Adrenal gland (tissue), 12 donors: ENCODE data around the gene RAB14. TPM values are rescaled to one million over a fixed set of nuclear protein-coding genes. Genes with fewer than 3 reads are reported as not detected.
A peak's percentile ranks its signal among the peaks of the same experiment; 100 is the strongest.

Experiments used
- DNase-seq, 7 donors: peaks; one replicate each; pipeline ENCODE4 v3.0.0-alpha.2; 2019 to 2020
- H3K27ac ChIP-seq, 5 donors: fragments of 200-600 bp; sonication (generic) in 4 of 5; 1 replicate in 3 of 5; 2 replicates in 2 of 5; pipeline versions ENCODE4 v1.5.1 to v1.8.0; 2016 to 2020; ENCODE audit warnings: mild to moderate bottlenecking in 1 of 5
- H3K27me3 ChIP-seq: fragments of 200-600 bp; 2 replicates; pipeline ENCODE4 v1.8.0; 2021
- H3K36me3 ChIP-seq, 2 donors: fragments of 200-600 bp; replicated peaks in 1 of 2; 1 replicate in 1 of 2; 2 replicates in 1 of 2; pipeline versions ENCODE4 v1.5.1 to v1.8.0; 2018 to 2022
- H3K4me1 ChIP-seq, 2 donors: fragments of 200-600 bp; replicated peaks in 1 of 2; 1 replicate in 1 of 2; 2 replicates in 1 of 2; pipeline versions ENCODE4 v1.5.1 to v1.8.0; 2018 to 2021
- H3K4me3 ChIP-seq, 4 donors: fragments of 200-600 bp; sonication (generic) in 3 of 4; one replicate each; pipeline ENCODE4 v1.5.1; 2016 to 2018
- H3K9me3 ChIP-seq, 3 donors: fragments of 200-600 bp; sonication (generic) in 1 of 3; replicated peaks in 1 of 3; 1 replicate in 2 of 3; 2 replicates in 1 of 3; pipeline versions ENCODE4 v1.5.1 to v1.8.0; 2016 to 2021
- POLR2A ChIP-seq, 2 donors: fragments of 450-650 bp; IDR thresholded peaks; one replicate each; pipeline ENCODE4 v1.6.1; 2017; ENCODE audit warnings: antibody characterized with exemption in 2 of 2, mild to moderate bottlenecking in 2 of 2, moderate library complexity in 1 of 2
- WGBS, 4 donors: extraction: QIAGEN DNeasy Blood & Tissue Kit in 2 of 4; methylation state at CpG; one replicate each; pipeline versions ENCODE4 v1.1.5 to v1.1.7; 2013 to 2017; 5-methylcytosine and 5-hydroxymethylcytosine counted together
- intact Hi-C, 2 donors: fragments of 100-400 bp; cut with DNase I; formaldehyde crosslinking; loops; one replicate each; pipeline versions ENCODE4 v1.14.1 to v1.15.0; 2022 to 2023
- polyA plus RNA-seq, 3 donors: library from polyadenylated mRNA; stranded (reverse); fragments of 200-250 nt in 2 of 3; fragments of 350-450 nt in 1 of 3; fragmentation: Illumina TruSeq in 1 of 3; extraction: RNeasy Lipid Tissue Mini Kit (QIAGEN cat#74804) in 1 of 3; gene quantifications; one replicate each; pipeline ENCODE4 v1.2.3, GENCODE V29; 2013 to 2014
- total RNA-seq, 9 donors: library from RNA; depleted of rRNA in 4 of 9; stranded (reverse); fragments of >200 nt in 4 of 9; fragments of 120-200 nt in 1 of 9; fragmentation: NEBNext Ultra II Directional in 1 of 9; extraction: Animal tissue kit (Norgen Biotek cat#: 25700) in 1 of 9; gene quantifications; one replicate each; pipeline versions ENCODE4 v1.1.0 to v1.2.4, GENCODE V29; 2013 to 2023
- TF ChIP-seq, protein P1 (sequence below), 6 experiments: fragments of 450-650 bp in 4 of 6; fragments of 200-600 bp in 2 of 6; sonication (generic) in 1 of 6; IDR thresholded peaks; 1 replicate in 5 of 6; 2 replicates in 1 of 6; pipeline versions ENCODE4 v1.5.1 to v1.8.0; 2016 to 2021; ENCODE audit warnings: antibody characterized with exemption in 6 of 6, mild to moderate bottlenecking in 2 of 6, moderate library complexity in 1 of 6
- donor health status: healthy with polysubstance abuse.
- donor health status: Bipolar disorder and iron deficiency.
- donor health status: DM: yes; HTN: yes; CAD: no.
- donor health status: DM: no; HTN: no; CAD: no.
- donor health status: DM: no; HTN: no; CAD: no.
- donor health status: DM: yes; HTN: yes; CAD: no.

The RAB14 gene
- total and polyA plus RNA-seq, 12 donors: 16.5 to 108 (median 43.5) TPM

DNA sequence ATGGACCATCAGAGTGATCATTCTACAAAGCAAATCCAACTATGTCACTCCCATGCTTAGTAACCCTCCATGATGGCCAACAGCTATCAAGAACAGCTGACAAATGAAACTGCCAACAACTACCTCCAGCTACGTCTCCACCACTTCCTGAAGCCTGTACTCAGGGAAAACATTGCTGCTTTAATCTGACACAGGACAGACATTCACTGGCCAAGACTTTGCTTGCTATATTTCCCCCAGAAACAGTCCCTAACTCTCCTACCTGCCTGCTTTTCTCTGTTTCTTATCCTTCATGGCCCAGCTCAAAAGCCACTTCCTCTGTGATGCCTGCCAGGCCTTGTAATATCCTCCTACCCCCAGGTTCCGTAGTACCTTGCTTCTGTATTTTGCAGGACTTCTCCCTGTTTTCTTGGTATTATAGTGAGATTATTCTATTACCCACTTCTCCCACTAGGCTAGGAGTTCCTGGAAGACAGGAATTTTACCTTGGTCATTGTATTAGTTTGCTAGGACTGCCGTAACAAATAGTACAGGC is 14.7 kb upstream of the RAB14 start:
- Histone ChIP-seq H3K9me3 (no peaks in the 10 kb centered on the region), H3K27ac (no peak overlapping the region), H3K36me3 (no peaks in the 10 kb centered on the region), H3K27me3 (no peaks in the 10 kb centered on the region), H3K4me1 (no peaks in the 10 kb centered on the region), H3K4me3 (no peak overlapping the region)
- TF ChIP-seq, protein P1, sequence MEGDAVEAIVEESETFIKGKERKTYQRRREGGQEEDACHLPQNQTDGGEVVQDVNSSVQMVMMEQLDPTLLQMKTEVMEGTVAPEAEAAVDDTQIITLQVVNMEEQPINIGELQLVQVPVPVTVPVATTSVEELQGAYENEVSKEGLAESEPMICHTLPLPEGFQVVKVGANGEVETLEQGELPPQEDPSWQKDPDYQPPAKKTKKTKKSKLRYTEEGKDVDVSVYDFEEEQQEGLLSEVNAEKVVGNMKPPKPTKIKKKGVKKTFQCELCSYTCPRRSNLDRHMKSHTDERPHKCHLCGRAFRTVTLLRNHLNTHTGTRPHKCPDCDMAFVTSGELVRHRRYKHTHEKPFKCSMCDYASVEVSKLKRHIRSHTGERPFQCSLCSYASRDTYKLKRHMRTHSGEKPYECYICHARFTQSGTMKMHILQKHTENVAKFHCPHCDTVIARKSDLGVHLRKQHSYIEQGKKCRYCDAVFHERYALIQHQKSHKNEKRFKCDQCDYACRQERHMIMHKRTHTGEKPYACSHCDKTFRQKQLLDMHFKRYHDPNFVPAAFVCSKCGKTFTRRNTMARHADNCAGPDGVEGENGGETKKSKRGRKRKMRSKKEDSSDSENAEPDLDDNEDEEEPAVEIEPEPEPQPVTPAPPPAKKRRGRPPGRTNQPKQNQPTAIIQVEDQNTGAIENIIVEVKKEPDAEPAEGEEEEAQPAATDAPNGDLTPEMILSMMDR (IDR thresholded peaks at IDR 0.05): no peak
- TF ChIP-seq POLR2A (IDR thresholded peaks at IDR 0.05): no peak
- no peak for DNase-seq
- intact Hi-C loops: loop anchor here (5.0 to 10.0 kb wide), 3 partner anchors 58 to 181 kb away; no protein-coding TSS in a partner anchor
- 79 to 85% (median 82%) methylated on average over 3 of the region's 3 CpGs for WGBS, 4 donors

DNA sequence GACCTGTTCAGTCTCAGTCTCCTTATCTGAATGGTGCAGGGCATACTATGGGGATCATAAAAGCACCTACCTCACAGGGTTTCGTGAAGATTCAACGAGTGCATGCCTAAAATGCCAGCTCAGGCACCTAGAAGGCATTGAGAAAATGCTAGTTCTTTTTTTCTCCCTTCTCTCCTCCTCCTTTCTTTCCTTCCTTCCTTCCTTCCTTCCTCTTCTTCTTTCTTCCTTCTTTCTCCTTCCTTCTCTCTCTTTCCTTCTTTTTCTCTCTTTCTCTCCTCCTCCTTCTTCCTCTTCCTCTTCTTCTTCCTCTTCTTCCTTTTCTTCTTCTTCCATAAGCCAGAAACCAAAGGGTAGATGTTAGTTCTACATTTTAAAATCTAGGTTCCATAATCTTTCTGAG is 12.3 kb upstream of the RAB14 start:
- H3K27ac ChIP-seq: no peak overlapping the region
- H3K36me3 ChIP-seq: no peaks in the 10 kb centered on the region
- no peak for DNase-seq
- no peaks in the 10 kb centered on the region for H3K9me3 ChIP-seq
- intact Hi-C loops: loop anchor here (5.0 to 10.0 kb wide), 4 partner anchors 61 to 178 kb away; no protein-coding TSS in a partner anchor
- H3K4me3 ChIP-seq: no peak overlapping the region
- no peak for TF ChIP-seq POLR2A (IDR thresholded peaks at IDR 0.05)
- TF ChIP-seq, protein P1 (IDR thresholded peaks at IDR 0.05): no peak
- no peaks in the 10 kb centered on the region for H3K4me1 ChIP-seq
- 73 to 83% (median 78%) methylated on average over 2 of the region's 2 CpGs for WGBS, 4 donors
- no peaks in the 10 kb centered on the region for H3K27me3 ChIP-seq

GRCh38 chr9:121213136-121213806 is 11.6 kb upstream of the RAB14 start:
- Histone ChIP-seq H3K9me3 (no peaks in the 10 kb centered on the region), H3K27me3 (no peaks in the 10 kb centered on the region), H3K4me3 (no peak overlapping the region), H3K36me3 (no peaks in the 10 kb centered on the region), H3K27ac (peak overlapping the region in 1 of 5 donors; percentile 35), H3K4me1 (no peaks in the 10 kb centered on the region)
- TF ChIP-seq POLR2A (IDR thresholded peaks at IDR 0.05): peak in 1 of 2 donors; percentile 11
- TF ChIP-seq, protein P1 (IDR thresholded peaks at IDR 0.05): peak; percentile 89 to 97 (median 94)
- intact Hi-C loops: loop anchor here (5.0 to 10.0 kb wide), 4 partner anchors 62 to 179 kb away; no protein-coding TSS in a partner anchor
- WGBS, 4 donors: 19 to 23% (median 21%) methylated on average over 9 of the region's 9 CpGs
- DNase-seq: peak; percentile 88 to 97 (median 91)

DNA sequence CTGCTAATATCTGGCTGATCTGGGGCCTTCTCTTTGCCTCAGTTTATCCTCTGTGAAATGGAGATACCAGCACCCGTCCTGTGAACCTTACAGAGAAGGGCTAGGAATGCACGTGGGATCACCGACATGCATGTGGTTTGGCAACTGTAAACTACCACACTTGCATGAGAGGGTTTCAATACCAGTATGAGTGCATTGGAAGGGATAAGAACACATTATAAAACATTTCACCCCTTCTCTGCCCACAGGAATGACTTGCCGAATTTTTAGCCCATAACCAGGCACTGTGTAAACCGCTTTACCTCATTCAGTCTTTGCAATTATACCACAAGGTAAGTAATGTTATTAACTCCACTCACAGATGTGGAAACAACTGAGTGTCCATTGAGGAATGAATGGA is 8.9 kb upstream of the RAB14 start:
- intact Hi-C loops: loop anchor here (5.0 to 10.0 kb wide), 4 partner anchors 64 to 182 kb away; no protein-coding TSS in a partner anchor
- Histone ChIP-seq H3K36me3 (no peaks in the 10 kb centered on the region), H3K4me1 (no peaks in the 10 kb centered on the region), H3K4me3 (no peak overlapping the region), H3K27ac (no peak overlapping the region), H3K9me3 (no peaks in the 10 kb centered on the region), H3K27me3 (no peaks in the 10 kb centered on the region)
- no peak for TF ChIP-seq POLR2A (IDR thresholded peaks at IDR 0.05)
- TF ChIP-seq, protein P1 (IDR thresholded peaks at IDR 0.05): no peak
- 80 to 87% (median 87%) methylated on average over 5 of the region's 5 CpGs for WGBS, 4 donors
- DNase-seq: no peak
